Memory B cell (primary cell): ENCODE data around the gene SMARCC1.
"Not testable (repeated sequence)": the region's sequence is repeated elsewhere in the genome, so short reads cannot be mapped to it uniquely, and the experiment has no call there.

Experiments
- ATAC-seq: fragments of 150-1000 bp; cut with Tn5 transposase; 2 replicates; pipeline ENCODE4 v1.10.0; 2021; ENCODE audit warnings: low read depth, mild to moderate bottlenecking, moderate library complexity
- DNase-seq, 2 donors: peaks; one replicate each; pipeline ENCODE4 v3.0.0; 2022; ENCODE audit warnings: low spot score in 2 of 2
- H3K27ac Mint-ChIP-seq: one replicate; pipeline ENCODE4 v1.8.0; 2022; ENCODE audit warnings: mild to moderate bottlenecking, moderate library complexity, mixed read lengths
- H3K27me3 Mint-ChIP-seq: one replicate; pipeline ENCODE4 v1.8.0; 2022; ENCODE audit warnings: mixed read lengths
- H3K36me3 Mint-ChIP-seq: one replicate; pipeline ENCODE4 v1.8.0; 2022; ENCODE audit warnings: mild to moderate bottlenecking, mixed read lengths
- H3K4me1 Mint-ChIP-seq: one replicate; pipeline ENCODE4 v1.8.0; 2022; ENCODE audit warnings: mixed read lengths
- H3K4me3 Mint-ChIP-seq: one replicate; pipeline ENCODE4 v1.8.0; 2022; ENCODE audit warnings: mild to moderate bottlenecking, moderate library complexity, mixed read lengths
- H3K9me3 Mint-ChIP-seq: one replicate; pipeline ENCODE4 v1.8.0; 2022; ENCODE audit warnings: mixed read lengths

Gene SMARCC1

GRCh38 chr3:47781685-47782445 lies at the start of gene SMARCC1:
TSS of gene SMARCC1 (minus strand) at chr3:47781893. CDS start at chr3:47781797, 96 bp downstream.
- Mint-ChIP-seq H3K27me3 (no peaks in the 10 kb centered on the region), H3K27ac (peak within 1 kb of the TSS; percentile 98), H3K9me3 (no peaks in the 10 kb centered on the region), H3K36me3 (no peaks in the 10 kb centered on the region), H3K4me1 (peaks cover 16% of the 10 kb centered on the region), H3K4me3 (peak within 1 kb of the TSS; percentile 99)
- peak; percentile 86 for ATAC-seq
- peak; percentile 90 to 95 for DNase-seq

DNA sequence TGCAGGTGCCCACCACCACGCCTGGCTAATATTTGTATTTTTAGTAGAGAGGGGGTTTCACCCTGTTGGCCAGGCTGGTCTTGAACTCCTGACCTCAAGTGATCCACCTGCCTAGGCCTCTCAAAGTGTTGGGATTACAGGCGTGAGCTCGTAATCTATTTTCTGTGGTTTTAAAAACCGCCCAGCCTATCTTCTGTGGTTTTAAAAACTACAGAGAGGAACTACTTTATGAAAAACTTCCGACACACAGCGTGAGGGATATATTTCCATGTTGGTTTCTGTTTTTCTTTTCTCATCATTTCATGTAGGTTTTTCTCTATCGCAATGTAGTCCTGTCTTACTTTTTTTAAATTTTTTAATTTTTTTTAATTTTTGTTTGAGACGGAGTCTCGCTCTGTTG lies 47.8 kb upstream of the SMARCC1 start:
- H3K27ac Mint-ChIP-seq, H3K27me3 Mint-ChIP-seq, DNase-seq, ATAC-seq, H3K4me3 Mint-ChIP-seq, H3K9me3 Mint-ChIP-seq: not testable (repeated sequence)
- Mint-ChIP-seq H3K4me1 (peaks cover 19% of the 10 kb centered on the region), H3K36me3 (peaks cover 28% of the 10 kb centered on the region)

- peak overlapping the region; percentile 85 for H3K27ac Mint-ChIP-seq
- ATAC-seq (no peak), DNase-seq (no peak)
- peaks cover 16% of the 10 kb centered on the region for H3K36me3 Mint-ChIP-seq
- H3K4me3 Mint-ChIP-seq, result peak overlapping the region; percentile 88
- no peaks in the 10 kb centered on the region for H3K27me3 Mint-ChIP-seq
- H3K4me1 Mint-ChIP-seq, result peaks cover 20% of the 10 kb centered on the region
- no peaks in the 10 kb centered on the region for H3K9me3 Mint-ChIP-seq
Measured at GRCh38 chr3:47825590-47825989, 43.9 kb upstream of the SMARCC1 start.

DNA sequence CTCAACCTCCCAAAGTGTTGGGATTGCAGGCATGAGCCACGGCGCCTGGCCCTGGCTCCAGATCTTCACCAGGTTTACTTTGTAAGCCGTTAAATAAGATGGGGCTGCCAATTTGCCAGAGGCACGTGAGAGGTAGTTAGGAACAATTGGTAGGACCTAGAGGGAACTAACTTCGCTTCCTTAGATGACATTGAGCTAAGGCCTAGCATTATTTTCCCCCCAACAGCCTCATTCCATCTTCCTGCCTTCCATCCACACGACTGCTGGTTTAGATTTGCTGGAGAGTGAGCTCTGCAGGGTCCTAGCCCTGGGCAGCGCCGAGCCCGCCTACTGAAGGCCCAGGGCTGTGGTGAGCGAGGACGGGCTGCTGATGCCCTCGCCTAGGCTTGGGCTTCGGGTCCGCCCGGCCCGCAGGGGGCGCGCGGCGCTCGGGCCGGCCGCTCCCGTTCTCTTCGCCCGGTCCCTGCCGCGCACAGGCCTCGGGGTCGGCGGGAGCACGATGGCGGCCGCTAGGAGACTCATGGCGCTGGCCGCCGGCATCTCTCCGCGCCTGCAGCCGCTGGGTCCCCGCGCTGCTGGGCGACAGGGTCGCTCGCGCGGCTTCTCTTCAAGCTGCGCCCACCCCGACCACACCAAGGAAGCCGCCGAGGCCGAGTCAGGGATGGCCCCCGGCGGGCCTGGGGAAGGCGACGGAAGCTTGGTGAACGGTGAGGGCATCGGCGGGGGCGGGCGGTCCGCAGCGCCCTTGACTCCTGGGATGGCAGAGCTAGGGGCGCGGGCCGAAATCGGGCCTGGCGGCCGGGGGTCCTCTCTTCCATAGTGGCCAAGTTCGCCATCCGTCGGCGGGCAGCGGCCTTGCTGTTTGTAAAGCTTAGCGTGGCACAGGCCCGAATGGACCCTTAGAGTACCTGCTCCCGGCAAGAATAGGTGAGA lies 43.1 kb upstream of the SMARCC1 start:
- H3K4me3 Mint-ChIP-seq, result peak overlapping the region; percentile 88
- H3K36me3 Mint-ChIP-seq, result peaks cover 15% of the 10 kb centered on the region
- H3K27me3 Mint-ChIP-seq, result no peaks in the 10 kb centered on the region
- H3K9me3 Mint-ChIP-seq, result no peaks in the 10 kb centered on the region
- DNase-seq (peak; percentile 73 to 77), ATAC-seq (peak; percentile 98)
- H3K4me1 Mint-ChIP-seq, result peaks cover 20% of the 10 kb centered on the region
- peak overlapping the region; percentile 85 for H3K27ac Mint-ChIP-seq

GRCh38 chr3:47817609-47818008 lies 35.9 kb upstream of the SMARCC1 start:
- H3K4me1 Mint-ChIP-seq, result no peaks in the 10 kb centered on the region
- H3K36me3 Mint-ChIP-seq, result peaks cover 16% of the 10 kb centered on the region
- ATAC-seq (no peak), DNase-seq (no peak)
- no peak overlapping the region for H3K4me3 Mint-ChIP-seq
- no peaks in the 10 kb centered on the region for H3K27me3 Mint-ChIP-seq
- no peak overlapping the region for H3K27ac Mint-ChIP-seq
- no peaks in the 10 kb centered on the region for H3K9me3 Mint-ChIP-seq

DNA sequence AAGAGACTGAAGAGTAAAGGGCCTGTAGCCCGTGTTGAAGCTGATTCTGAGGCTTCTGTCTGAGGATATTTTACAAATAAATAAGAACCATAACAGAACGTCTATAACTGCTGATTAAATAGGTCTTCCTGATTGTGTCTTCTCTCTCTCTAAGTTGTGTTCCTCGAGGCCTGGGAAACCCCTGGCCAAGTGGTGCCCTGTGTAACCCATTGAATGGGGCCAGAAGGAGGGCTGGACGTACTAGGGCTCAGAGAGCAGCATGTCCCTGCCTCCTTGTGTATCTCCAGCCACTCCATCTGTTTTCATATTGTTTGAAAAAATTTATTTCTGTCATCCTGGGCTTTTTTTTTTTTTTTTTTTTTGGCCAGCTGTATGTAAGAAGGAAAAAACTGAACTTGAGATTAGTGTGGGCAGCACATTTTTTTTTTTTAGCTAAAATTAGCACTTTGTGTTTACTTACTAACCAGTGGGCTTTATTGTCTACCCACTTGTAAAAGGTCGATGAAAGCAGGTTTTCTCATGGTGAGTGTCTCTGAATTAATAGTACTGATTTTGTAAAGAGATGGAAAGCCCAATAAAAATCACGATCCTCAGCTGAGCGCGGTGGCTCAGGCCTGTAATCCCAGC lies 32.0 kb upstream of the SMARCC1 start:
- H3K27ac Mint-ChIP-seq, result no peak overlapping the region
- DNase-seq (no peak), ATAC-seq (no peak)
- H3K9me3 Mint-ChIP-seq, result no peaks in the 10 kb centered on the region
- no peaks in the 10 kb centered on the region for H3K27me3 Mint-ChIP-seq
- H3K4me1 Mint-ChIP-seq, result peaks cover 2% of the 10 kb centered on the region
- H3K36me3 Mint-ChIP-seq, result peaks cover 14% of the 10 kb centered on the region
- H3K4me3 Mint-ChIP-seq, result no peak overlapping the region

DNA sequence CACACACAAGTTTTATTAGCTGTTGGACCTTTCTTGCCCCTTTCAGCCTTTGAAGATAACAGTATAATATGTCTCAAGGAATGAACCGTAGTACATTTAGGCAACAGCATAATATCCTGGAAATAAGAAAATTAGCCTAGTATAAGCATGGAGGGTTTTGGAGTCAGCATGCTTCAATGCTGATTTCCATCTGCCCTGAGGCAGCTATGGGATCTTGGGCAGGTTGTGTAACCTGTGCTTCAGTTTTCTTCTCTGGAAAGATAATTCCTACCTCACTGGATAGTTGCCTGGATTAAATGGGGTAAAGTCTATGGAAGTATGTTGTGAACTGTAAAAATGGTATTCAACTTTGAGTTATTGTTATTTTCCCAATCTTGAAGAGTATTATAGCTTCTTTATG lies 22.9 kb upstream of the SMARCC1 start:
- H3K9me3 Mint-ChIP-seq, result no peaks in the 10 kb centered on the region
- H3K4me3 Mint-ChIP-seq, result no peak overlapping the region
- no peak overlapping the region for H3K27ac Mint-ChIP-seq
- H3K36me3 Mint-ChIP-seq, result no peaks in the 10 kb centered on the region
- ATAC-seq (no peak), DNase-seq (no peak)
- H3K4me1 Mint-ChIP-seq, result peaks cover 12% of the 10 kb centered on the region
- H3K27me3 Mint-ChIP-seq, result no peaks in the 10 kb centered on the region

GRCh38 chr3:47803480-47804025 lies 21.9 kb upstream of the SMARCC1 start:
- ATAC-seq (no peak), DNase-seq (no peak)
- H3K9me3 Mint-ChIP-seq, result no peaks in the 10 kb centered on the region
- no peaks in the 10 kb centered on the region for H3K27me3 Mint-ChIP-seq
- H3K4me1 Mint-ChIP-seq, result peaks cover 12% of the 10 kb centered on the region
- no peaks in the 10 kb centered on the region for H3K36me3 Mint-ChIP-seq
- H3K27ac Mint-ChIP-seq, result peak overlapping the region; percentile 87
- peak overlapping the region; percentile 93 for H3K4me3 Mint-ChIP-seq

GRCh38 chr3:47802734-47803479 lies 21.2 kb upstream of the SMARCC1 start, which contains the start of gene DHX30:
TSS of gene DHX30 (plus strand) at chr3:47803138. CDS start at chr3:47810684, 7,546 bp downstream.
- DNase-seq, result peak; percentile 76 to 87
- peak within 1 kb of the TSS; percentile 95 for H3K4me3 Mint-ChIP-seq
- H3K9me3 Mint-ChIP-seq, result no peaks in the 10 kb centered on the region

GRCh38 chr3:47799733-47800132 lies 18.0 kb upstream of the SMARCC1 start:
- no peak overlapping the region for H3K27ac Mint-ChIP-seq
- no peak overlapping the region for H3K4me3 Mint-ChIP-seq
- DNase-seq (no peak), ATAC-seq (no peak)
- H3K4me1 Mint-ChIP-seq, result peaks cover 12% of the 10 kb centered on the region
- H3K36me3 Mint-ChIP-seq, result no peaks in the 10 kb centered on the region
- no peaks in the 10 kb centered on the region for H3K9me3 Mint-ChIP-seq
- H3K27me3 Mint-ChIP-seq, result no peaks in the 10 kb centered on the region

More at GRCh38 chr3:47802734-47803479, 21.2 kb upstream of the SMARCC1 start, which contains the start of gene DHX30:
- peak; percentile 92 for ATAC-seq
- Mint-ChIP-seq H3K4me1 (peaks cover 12% of the 10 kb centered on the region), H3K27ac (peak within 1 kb of the TSS; percentile 87), H3K36me3 (no peaks in the 10 kb centered on the region), H3K27me3 (no peaks in the 10 kb centered on the region)

DNA sequence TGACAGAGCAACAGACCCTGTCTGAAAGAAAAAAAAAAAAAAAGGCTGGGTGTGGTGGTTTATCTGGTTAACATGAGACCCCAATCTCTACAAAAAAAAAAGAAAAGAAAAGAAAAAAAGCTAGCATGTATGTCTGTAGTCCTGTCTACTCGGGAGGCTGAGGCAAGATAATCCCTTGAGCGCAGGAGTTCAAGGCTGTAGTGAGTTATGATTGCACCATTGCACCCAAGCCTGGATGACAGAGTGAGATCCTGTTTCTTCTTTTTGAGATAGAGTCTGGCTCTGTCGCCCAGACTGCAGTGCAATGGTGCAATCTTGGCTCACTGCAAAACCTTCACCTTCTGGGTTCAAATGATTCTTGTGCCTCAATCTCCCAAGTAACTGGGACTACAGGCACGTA lies 12.9 kb upstream of the SMARCC1 start:
- H3K27me3 Mint-ChIP-seq, result no peaks in the 10 kb centered on the region
- no peak overlapping the region for H3K27ac Mint-ChIP-seq
- H3K4me3 Mint-ChIP-seq, result no peak overlapping the region
- DNase-seq (no peak), ATAC-seq (no peak)
- H3K36me3 Mint-ChIP-seq, result no peaks in the 10 kb centered on the region
- H3K4me1 Mint-ChIP-seq, result no peaks in the 10 kb centered on the region
- H3K9me3 Mint-ChIP-seq, result peaks cover 2% of the 10 kb centered on the region

GRCh38 chr3:47792699-47793098 lies 11.0 kb upstream of the SMARCC1 start:
- no peak for DNase-seq
- H3K27ac Mint-ChIP-seq, result no peak overlapping the region
- ATAC-seq, result no peak
- H3K27me3 Mint-ChIP-seq, result no peaks in the 10 kb centered on the region
- H3K4me1 Mint-ChIP-seq, result no peaks in the 10 kb centered on the region
- no peaks in the 10 kb centered on the region for H3K36me3 Mint-ChIP-seq
- peaks cover 2% of the 10 kb centered on the region for H3K9me3 Mint-ChIP-seq
- no peak overlapping the region for H3K4me3 Mint-ChIP-seq

DNA sequence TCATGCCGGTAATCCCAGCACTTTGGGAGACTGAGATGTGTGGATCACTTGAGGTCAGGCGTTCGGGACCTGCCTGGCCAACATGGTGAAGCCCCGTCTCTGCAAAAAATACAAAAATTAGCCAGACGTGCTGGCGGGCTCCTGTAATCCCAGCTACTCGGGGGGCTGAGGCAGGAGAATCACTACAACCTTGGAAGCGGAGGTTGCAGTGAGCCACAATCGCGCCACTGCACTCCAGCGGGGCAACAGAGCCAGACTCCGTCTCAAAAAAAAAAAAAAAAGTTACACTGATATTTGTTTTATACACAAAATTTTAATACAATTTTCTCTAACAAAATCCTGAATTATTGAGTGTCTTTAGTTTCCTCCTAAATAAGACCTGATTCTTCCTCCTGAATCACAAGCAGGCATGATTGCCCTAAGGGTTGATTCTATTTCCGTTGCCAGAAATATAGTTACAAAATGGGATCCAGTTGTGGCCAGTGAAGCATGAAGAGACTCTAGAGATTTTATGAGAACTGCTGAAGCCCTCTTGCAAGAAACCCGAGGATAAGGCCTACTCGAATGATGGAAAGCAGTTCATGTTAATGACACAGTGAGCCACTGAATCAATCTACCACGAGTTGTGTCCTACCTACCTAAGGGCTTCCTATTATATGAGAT lies 9.6 kb upstream of the SMARCC1 start:
- ATAC-seq, result no peak
- Mint-ChIP-seq H3K36me3 (no peaks in the 10 kb centered on the region), H3K4me3 (no peak overlapping the region), H3K4me1 (no peaks in the 10 kb centered on the region), H3K27me3 (no peaks in the 10 kb centered on the region), H3K27ac (no peak overlapping the region), H3K9me3 (peaks cover 2% of the 10 kb centered on the region)
- no peak for DNase-seq
